Right lung (tissue), 10 donors: Measurements from ENCODE around the gene MYL4. TPM values are rescaled to one million over a fixed set of nuclear protein-coding genes. Genes with fewer than 3 reads are reported as not detected.
"Not testable (repeated sequence)": the region's sequence is repeated elsewhere in the genome, so short reads cannot be mapped to it uniquely, and the experiment has no call there.

Experiments
- DNase-seq, 2 donors: peaks; one replicate each; pipeline ENCODE4 v3.0.0-alpha.2; 2013
- long read RNA-seq, 8 donors: transcript quantifications; one replicate each; lab custom pipeline, GENCODE V29; 2026
- polyA plus RNA-seq, 5 donors: library from polyadenylated mRNA; unstranded; fragments of 120-200 nt; gene quantifications; one replicate each; pipeline versions ENCODE4 v1.2.1 to v1.2.3, GENCODE V29; 2013; ENCODE audit warnings: inconsistent platforms in 1 of 5, low replicate concordance in 1 of 5; ENCODE audit not compliant: insufficient read length in 5 of 5, insufficient read depth in 1 of 5

The MYL4 gene
- 10 to 100 TPM in 2 of 5 donors, 1 to 10 TPM in 3; 2.2 to 86.3 (median 4.8) TPM for polyA plus RNA-seq
- long read RNA-seq, donor 1 = 0 reads
- long read RNA-seq, donor 2, partial matches to known transcripts = 0 of 2 reads
- long read RNA-seq, donor 2, other reads (novel, unspliced or antisense) = 0 of 2 reads
- long read RNA-seq, donor 3, transcript MYL4-202 (7 exons, 855 nt) = major isoform, 7 of 9 reads
- long read RNA-seq, donor 3, partial matches to known transcripts = 0 of 9 reads
- long read RNA-seq, donor 3, other reads (novel, unspliced or antisense) = 0 of 9 reads
- long read RNA-seq, donor 4, partial matches to known transcripts = 0 of 1 reads
- long read RNA-seq, donor 4, other reads (novel, unspliced or antisense) = 0 of 1 reads
- long read RNA-seq, donor 5, transcript MYL4-202 (7 exons, 855 nt) = major isoform, 8 of 8 reads
- long read RNA-seq, donor 5, partial matches to known transcripts = 0 of 8 reads
- long read RNA-seq, donor 5, other reads (novel, unspliced or antisense) = 0 of 8 reads
- long read RNA-seq, donor 6, partial matches to known transcripts = 0 of 3 reads
- long read RNA-seq, donor 6, other reads (novel, unspliced or antisense) = 0 of 3 reads
- long read RNA-seq, donor 7, partial matches to known transcripts = 0 of 6 reads
- long read RNA-seq, donor 7, other reads (novel, unspliced or antisense) = 0 of 6 reads
- long read RNA-seq, donor 8, partial matches to known transcripts = 0 of 1 reads
- long read RNA-seq, donor 8, other reads (novel, unspliced or antisense) = 0 of 1 reads

DNA sequence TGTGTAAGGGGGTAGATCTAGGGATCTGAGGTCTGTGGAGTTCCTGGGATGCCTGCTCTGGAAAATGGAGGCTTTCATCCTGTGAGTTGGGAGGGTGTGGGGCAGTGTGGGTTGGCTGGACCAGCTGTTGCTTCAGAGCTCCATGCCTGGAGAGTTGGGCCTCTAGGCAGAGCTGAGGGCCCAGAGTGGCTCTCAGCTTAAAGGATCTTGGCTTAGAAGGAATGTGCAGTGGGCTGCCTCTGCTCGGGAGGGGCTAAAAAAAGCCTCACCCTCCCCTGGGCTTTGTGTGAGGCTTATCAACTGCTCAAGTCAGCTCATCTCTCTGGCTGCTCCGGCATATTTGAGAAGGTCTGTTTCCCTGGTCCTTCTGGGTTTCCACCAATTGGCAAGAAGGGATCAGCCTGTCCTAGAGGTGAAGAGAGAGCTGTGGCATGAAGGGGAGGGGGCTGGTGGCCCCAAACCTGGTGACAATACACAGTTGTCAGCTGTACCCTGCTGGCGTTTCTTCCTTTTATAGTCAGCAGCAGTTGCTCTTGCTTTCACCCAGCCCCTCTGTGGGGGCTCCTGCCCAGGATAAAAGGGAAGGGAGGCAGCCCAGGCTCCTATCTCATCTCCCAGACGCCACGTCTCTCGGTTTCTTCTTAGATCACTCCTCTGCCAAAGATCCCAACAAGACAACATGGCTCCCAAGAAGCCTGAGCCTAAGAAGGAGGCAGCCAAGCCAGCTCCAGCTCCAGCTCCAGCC is at the start of gene MYL4:
Gene MYL4, plus strand, starts transcription at position 605 of the 745 bp plus-strand sequence. Its CDS starts 75 bp downstream, at position 680.
- DNase-seq = no peak

DNA sequence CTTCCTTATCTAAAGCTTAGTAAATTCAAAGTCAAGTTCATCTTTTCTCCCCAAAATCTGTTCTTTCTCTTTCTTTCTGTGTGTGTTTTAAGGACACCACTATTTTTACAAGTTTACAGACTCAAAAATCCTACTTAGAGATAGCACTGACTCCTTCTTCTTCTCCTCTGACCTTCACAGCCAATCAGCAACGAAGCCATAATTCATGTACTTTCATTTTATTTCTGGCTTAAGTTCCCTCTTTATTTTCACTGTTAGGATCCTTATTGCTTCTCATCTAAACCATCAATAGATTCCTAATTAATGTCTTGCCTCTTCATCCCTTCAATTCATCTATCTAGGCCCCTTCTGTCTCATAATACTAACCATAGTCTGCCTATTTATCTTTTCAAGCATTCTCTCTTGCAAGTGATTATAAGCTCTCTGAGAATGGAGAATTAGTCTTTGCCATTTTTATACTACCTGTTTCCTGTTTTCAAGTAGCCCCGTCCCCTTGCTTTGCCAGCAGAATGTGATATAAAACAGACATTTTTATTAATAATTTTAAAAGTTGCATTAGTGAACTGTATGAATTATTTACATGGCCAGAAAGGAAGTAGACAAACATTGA is 47.0 kb upstream of the MYL4 start:
- no peak for DNase-seq

DNA sequence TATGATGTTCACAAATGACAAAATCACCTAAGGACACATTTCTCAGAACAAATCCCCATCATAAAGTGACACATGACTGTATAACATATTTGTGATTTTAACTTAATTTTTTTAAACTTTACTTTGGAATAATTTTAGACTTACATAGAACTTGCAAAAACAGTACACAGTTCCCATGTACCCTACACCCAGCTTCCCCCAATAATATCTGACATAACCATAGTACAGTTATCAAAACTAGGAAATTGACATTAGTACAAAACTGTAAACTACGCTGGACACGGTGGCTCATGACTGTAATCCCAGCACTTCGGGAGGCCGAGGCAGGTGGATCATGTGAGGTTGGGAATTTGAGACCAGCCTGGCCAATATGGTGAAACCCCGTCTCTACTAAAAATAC is 44.9 kb upstream of the MYL4 start:
- DNase-seq = no peak

DNA sequence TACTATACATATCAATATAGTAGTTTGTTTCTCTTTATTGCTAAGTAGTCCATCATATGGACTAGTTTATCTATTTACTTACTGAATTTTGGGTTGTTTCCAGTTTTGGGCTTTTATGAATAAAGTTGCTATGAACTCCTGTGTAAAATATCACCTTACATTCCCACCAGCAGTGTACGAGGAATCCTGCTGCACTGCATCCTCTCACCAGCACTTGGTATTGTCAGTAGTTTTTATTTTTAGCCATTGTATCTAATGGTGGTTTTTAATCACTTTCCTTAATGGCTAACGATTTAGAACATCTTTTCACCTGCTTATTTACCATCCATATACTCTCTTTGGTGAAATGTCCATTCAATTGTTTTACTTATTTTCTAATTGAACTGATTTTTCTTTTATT is 44.0 kb upstream of the MYL4 start:
- no peak for DNase-seq

DNA sequence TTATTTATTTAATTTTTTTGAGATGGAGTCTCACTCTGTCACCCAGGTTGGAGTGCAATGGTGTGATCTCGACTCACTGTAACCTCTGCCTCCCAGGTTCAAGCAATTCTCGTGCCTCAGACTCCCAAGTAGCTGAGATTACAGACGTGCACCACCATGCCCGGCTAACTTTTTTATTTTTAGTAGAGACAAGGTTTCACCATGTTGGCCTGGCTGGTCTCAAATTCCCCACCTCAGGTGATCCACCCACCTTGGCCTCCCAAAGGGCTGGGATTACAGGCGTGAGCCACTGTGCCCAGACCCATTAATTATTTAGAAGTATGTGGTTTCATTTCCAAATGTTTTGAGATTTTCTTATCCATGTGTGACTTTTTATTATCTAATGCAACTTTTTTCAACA is 42.3 kb upstream of the MYL4 start:
- not testable (repeated sequence) for DNase-seq

DNA sequence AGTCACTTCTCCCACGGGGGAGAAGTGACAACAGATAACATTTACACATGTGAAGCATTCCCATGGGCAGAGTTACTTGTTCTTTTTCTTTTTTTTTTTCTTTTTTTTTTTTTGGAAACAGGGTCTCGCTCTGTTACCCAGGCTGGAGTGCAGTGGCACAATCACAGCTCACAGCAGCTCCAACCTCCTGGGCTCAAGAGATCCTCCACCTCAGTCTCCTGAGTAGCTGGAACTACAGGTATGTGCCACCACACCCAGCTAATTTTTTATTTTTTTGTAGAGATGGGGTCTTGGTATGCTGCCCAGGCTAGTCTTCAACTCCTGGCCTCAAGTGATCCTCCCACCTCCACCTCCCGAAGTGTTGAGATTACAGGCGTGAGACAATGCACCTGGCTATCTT is 40.3 kb upstream of the MYL4 start:
- not testable (repeated sequence) for DNase-seq

DNA sequence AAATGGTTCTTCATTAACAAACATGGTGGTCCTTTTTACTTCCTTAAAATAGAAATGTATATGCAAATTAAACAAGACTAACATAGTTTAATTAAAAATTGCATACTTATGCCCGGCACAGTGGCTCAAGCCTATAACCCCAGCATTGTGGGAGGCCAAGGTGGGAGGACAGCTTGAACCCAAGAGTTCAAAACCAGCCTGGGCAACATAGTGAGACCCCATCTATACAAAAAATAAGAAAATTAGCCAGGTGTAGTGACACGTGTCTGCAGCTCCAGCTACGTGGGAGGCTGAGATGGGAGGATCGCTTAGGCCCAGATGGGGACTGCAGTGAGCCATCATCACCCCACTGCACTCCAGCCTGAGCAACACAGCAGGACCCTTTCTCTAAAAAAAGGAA is 38.4 kb upstream of the MYL4 start:
- no peak for DNase-seq

DNA sequence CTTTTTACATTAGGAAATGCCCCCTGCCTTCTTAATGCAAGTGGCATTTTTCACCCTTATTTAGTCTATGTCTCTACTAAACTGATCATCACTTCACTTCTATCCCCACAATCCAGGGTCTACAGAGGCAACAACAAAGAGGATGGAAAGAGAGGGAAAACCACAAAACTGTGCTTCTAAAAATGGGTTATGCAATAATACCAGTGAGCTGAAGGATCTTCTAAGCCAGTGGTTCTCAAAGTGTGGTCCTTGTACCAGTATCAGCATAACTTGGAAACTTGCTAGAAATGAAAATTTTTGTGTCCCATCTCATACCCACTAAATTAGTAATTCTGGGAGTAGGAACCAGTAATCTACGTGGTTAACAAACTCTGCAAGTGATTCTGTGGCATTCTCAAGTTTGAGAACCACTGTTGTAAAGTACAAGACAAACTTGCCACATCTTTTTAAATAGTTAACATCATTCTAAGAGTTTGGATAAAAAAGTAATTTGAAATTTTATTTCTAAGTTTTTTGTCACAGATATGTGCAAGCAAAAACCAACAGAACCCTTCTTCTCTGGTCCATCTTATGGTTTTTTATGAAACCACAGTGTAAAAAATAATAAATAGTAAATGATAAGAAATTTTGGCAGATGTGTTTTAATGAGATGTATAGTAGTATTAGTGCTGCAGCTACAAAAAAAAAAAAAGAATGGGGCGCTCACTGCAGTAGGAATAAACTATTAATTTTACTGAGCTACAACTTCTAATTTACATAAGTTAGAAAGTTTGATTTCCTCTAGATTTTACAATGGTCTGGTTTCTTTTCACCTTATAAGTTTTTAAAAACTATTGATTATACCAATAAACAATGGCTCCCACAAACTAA is 36.2 kb upstream of the MYL4 start:
- DNase-seq = no peak

DNA sequence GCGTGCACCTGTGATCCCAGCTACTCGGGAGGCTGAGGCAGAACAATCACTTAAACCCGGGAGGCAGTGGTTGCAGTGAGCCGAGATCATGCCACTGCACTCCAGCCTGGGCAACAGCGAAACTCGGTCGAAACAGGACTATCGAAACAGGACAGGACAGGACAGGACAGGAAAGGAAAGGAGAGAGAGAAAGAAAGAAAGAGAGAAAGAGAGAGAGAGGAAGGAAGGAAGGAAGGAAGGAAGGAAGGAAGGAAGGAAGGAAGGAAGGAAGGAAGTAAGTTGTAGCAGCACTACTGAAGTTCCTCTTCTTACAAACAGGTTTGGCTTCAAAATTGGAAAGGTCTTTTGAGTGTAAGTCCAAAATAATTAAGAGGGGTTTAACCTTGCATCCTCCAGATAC is 34.3 kb upstream of the MYL4 start:
- DNase-seq = not testable (repeated sequence)

DNA sequence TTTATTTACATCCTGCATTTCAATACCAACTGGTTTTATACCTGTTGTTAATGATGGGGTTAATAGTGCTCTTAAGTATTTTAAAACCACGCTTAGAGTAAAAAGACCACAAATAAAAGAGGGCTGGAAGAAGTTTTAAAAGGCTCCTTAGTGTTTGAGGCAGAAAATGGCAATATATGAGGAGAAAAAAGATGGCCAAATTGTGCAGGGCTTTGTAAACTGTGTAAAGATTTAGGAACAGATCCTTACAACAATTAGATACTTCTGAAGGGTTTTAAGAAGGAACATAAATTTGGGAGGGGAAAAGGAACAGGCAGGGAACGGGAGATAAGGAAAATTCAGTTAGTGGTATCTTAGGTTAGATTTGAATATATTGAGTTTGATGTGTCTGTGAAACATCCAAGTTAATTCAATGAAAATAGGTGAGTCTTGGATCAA is 32.7 kb upstream of the MYL4 start:
- DNase-seq = no peak

DNA sequence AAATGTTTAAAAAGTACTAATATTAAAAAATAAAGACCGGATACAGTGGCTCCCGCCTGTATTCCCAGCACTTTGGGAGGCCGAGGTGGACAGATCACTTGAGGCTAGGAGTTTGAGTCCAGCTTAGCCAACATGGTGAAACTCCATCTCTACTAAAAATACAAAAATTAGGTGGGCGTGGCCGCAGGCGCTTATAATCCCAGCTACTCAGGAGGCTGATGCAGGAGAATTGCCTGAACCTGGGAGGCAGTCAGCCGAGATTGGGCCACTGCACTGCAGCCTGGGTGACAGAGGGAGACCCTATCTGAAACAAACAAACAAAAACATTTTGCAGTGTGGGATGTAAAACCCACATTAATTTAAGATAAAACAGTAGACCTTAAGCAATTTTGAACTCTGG is 31.9 kb upstream of the MYL4 start:
- DNase-seq = no peak

DNA sequence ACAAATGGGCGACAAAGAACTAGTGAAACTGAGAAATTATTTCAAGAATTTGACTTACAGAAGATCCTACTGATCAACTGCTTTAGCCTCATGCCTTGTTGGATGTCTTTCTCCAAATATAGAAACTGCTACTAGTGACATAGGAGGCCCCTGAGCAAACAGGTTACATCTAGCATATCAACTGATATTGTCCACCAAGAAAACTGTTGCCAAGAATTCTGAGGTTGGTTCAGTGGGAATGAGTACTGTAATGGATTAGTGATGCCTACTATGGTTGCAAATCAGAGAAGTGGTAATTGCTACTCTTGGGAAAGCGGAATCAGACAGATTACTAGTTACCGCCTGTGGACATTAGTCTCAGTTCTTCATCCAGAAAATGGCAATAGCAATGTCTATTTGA is 30.0 kb upstream of the MYL4 start:
- DNase-seq = no peak

DNA sequence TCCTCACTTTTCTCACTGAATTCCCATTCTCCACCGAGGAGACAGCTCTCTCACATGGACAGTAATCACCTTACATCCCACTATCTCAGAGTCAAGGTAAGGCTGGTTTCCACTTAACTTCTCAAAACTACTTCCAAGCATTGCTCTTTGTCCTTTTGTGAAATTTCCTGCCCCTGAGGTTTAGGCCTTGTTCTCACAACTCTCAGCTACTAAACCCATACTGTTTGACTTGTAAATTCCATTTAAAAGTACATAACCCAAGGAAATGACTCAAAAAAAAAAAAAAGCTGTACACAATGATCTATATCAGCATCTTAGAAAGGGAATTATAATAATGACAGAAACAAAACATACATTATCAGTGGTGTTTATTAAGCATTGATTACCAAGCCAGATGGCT is 28.8 kb upstream of the MYL4 start:
- DNase-seq = no peak

DNA sequence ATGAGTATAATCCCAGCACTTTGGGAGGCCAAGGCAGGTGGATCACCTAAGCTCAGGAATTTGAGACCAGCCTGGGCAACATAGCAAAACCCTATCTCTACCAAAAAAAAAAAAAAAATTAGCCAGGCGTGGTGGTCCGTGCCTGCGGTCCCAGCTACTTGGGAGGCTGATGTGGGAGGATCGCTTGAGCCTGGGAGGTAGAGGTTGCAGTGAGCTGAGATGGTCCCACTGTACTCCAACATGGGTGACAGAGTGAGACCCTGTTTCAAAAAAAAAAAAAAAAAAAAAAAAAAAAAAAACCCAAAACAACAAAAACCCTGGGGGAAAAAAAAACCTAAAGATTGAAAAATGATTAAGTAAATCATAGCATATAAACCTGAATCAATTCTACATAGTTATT is 28.2 kb upstream of the MYL4 start:
- DNase-seq = not testable (repeated sequence)

DNA sequence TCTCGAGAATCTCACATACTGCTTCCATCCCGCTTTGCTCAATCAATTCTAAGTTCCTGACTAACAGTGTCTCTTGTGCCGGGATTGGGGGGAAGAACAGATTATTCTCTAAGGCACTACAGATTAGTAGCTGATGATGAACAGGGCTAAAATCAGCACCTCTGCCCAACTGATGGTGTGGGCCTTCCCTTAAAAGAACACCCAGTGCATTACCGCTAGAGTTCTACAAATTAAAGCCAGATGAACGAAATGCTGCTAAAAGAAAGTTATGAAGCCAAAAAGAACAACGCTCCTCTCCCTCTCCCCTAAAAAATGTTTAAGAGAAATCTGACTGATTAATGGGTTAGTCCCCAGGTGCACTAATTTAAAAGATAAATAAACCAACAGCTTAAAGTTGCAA is 24.5 kb upstream of the MYL4 start:
- no peak for DNase-seq

DNA sequence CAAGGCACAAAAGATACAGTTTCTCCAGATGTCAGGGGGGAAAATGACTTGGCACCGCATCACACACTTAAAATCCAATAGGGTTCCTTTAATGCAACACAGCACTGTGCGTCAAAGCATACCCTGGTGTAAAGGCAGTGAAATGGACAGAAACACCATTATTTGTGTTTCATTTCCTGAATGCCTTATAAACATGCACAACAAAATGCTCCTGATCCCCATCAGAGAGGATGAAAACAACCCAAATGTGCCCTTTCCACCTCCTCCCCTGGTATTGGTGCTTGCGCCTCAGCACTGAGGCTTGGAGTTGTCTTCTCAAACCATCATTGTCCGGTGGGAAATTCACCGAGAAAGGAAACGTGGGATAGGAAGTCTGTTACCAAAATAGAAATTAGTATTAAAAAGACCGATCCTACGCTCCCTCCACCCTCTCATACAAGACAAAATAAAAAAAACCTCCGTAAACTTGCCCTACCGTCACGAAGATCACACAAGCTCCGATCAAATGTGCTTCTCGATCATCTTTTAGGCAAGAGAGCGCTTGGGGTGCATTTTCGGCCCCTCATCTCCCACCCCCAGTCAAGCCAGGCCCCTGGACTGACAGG is 20.8 kb upstream of the MYL4 start:
- DNase-seq = no peak

DNA sequence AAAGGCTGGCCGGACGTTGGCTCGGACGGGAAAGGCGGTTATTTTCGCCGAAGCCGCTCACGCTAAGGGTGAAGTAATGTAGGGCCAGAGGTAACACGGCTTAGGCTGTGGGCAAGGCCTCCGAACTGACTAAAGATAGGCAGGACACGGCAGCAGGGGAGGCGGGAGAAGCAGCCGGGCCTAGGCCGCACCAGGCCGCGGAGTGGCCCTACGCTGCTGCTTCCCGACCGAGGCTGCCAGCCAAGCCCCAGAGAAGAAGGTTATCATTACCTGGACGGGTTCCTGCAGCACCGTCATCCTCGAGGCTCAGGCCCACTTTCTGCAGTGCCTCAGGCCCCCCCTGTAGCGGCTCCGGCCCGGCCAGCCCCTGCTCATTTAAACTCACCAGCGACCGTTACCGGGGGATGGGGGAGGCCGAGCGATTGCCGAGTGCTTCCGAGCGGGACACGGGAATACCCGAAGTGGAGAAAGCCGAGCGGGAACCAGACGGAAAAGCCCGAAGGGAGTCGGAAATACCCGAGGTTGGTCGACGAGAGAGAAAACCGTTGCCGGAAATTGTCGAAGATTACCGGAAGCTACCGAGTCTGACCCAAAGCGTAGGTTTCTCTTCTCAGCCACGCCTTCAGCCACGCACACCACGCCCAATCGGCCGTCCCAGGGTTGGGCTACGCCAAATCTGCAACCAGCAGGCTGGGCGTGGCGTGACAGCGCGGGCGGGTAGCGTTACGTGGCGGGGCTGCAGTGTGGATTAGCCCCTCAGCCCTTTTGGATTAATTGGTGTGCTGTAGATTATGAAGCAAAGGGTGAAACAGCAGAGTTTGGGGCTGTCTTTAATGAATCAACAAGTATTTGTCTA is 20.0 kb upstream of the MYL4 start, which contains the start of gene CDC27:
Gene CDC27, minus strand, starts transcription at position 420 of the 856 bp plus-strand sequence. Its CDS starts 123 bp downstream, at position 297.
- DNase-seq = peak; percentile 99 to 100

DNA sequence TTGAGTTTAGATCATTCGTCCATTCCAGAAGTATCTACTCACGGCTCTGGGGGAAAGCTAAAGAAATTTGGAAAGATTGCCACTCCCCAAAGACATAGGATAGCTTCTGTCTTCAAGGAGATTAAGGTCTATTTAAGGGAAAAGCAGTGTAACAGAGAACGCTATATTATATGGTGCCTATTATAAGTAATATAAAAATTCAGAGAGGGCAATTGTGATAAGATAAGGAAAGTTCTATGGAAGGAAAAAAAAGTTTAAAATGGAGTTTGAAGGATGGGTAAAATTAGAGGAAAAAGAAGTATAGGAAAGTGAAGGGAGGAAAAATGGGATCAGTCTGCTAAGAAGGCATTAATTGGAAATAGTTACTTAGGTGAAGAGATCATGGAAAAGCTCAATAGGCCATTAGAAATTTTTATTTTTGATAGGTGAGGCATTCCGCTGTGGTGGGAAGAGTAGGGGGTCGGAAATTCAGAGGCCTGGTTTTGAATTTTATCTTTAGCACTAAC is 19.4 kb upstream of the MYL4 start:
- DNase-seq = no peak

DNA sequence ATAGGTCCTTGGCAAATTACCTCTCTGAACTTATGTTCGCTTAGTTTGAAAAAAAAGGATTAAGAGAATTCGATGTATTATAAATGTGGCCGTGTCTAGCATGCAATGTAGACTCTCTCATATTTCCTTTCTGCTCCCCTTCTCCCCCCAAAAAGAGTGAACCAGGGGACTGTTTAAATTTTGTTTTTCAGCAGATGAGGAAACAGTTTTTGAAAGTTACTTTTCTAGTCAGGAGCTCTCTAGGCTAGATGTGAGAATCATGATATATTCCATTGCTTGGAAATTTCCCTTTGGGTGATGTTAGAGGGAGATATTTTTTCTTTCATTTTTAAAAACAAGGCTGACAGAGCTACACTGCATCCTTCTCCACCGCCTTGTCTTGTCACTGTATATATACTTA is 18.9 kb upstream of the MYL4 start:
- no peak for DNase-seq
